HG03575 (cell line): ENCODE results near the gene MPRIP.

Experiments used
- ATAC-seq: cut with Tn5 transposase; IDR thresholded peaks from one replicate; pipeline ENCODE4 v1.9.1; 2021; ENCODE audit not compliant: unreplicated experiment, insufficient number of reproducible peaks, low FRiP score; ENCODE audit errors: extremely low read depth

Gene MPRIP

GRCh38 chr17:17115620-17116019 lies 73.4 kb downstream of the MPRIP start:
- ATAC-seq: no peak

- no peak for ATAC-seq
These were observed 74.1 kb downstream of the MPRIP start for GRCh38 chr17:17116406-17116805.

DNA sequence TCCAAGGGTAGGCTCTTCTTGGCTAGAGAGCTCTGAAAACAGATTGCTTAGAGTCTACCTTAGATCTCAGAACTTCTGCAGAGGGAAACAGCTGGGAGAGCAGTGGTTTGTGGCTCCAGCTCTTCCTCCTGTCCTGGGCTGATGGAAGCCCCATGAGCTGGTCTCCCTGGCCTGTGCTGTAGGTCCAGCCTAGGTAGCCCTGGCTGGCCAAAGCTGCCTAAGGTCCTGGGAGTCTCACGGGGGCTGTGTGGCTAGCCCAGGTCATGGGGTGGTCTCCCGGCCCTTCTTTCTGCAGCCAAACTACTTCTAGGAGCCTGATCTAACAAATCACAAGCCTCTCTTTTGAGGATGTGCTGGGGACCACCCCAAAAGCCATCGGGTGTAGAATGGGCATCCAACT lies 75.7 kb downstream of the MPRIP start:
- no peak for ATAC-seq

DNA sequence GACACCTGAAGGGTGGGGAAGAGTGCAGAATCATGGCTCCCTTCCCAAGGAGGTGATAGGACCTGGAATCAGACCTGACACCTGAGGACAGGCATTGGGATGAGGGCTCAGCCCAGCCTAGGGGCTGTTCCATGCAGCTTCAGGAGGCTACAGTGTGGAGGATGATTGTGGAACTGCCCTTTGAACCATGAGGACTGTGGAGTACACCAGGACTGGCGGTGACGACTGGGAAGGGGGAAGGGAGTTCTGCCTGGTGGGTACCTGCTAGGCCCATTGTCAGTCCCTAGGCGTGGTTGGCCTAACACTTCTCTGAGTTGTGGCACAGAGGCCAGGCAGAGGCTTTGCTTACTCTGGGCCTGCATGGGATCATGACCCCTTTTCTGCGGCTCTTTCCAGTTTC lies 76.1 kb downstream of the MPRIP start:
- no peak for ATAC-seq

DNA sequence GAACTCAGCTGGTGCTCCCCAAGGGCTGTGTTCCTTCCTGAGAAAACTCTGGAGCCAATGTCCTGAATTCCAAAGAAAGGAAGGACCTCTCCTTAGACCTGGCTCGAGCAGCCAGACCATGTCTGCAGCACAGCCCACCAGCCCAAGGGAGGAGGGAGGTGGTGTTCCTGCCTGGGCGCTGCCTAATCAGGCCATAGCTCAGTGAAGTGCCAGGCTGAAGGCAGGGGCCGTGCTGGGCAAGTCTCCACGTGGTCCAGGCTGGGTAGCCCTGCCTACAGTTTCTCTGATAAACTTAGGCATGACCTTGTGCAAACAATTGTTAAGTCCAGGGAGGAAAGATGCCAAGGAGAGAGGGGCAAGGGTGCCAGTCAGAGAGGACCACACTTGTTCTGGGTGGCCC lies 76.8 kb downstream of the MPRIP start:
- no peak for ATAC-seq

DNA sequence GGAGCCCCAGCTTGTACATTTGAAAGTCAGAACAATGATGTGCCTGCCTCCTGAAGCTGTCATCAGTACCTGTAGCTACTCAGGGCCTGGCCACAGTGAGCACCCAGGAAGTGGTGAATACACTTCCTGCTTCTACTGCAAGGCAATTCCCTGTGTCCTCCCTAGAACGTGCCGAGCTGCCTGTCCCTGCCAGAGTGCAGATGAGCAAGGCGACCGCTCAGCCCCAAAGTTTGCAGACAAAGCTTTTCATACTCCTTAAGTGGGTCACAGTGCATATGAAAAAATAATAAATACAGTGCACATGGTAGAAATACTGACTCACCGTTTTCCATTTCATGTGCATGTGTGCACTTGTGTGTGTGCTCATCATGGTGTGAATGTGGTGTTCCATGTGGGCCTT lies 77.3 kb downstream of the MPRIP start:
- no peak for ATAC-seq

DNA sequence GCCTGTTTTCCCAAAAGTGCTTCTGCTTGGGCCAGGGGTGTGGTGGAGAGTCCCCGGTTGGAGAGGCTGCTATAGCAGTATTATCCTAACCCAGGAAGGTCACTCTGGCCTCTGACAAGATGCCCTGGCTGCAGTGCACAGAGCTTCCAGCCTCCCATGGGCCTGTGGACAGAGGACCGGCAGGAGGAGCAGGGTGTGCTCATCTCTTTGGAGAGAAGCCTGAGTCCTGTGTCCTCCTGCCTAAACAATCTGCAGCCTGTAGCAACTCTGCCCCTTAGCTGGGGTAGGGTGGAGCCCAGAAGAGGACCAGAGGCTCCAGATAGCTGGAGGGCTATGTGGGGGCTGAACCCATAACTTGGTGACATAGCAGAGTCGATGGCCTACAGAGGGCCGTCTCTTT lies 78.0 kb downstream of the MPRIP start:
- ATAC-seq: no peak

GRCh38 chr17:17120701-17121100 lies 78.4 kb downstream of the MPRIP start:
- ATAC-seq: no peak

DNA sequence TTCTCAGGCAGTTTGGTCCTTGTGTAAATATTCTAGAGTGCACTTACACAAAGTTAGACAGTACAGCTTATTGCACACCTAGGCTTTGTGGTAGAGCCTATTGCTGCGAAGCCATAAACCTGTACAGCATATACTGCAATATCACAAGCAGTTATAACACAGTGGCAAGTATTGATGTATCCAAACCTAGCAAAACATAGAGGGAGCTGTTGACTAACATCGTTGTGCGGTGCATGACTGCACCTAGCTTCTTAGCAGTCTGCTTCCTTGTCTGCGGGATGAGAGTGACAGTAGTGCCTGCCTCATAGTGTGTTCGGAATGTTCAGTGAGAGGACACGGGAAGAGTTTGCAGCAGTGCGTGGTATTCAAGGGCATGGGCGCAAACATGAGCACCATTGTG lies 78.9 kb downstream of the MPRIP start:
- ATAC-seq: no peak

DNA sequence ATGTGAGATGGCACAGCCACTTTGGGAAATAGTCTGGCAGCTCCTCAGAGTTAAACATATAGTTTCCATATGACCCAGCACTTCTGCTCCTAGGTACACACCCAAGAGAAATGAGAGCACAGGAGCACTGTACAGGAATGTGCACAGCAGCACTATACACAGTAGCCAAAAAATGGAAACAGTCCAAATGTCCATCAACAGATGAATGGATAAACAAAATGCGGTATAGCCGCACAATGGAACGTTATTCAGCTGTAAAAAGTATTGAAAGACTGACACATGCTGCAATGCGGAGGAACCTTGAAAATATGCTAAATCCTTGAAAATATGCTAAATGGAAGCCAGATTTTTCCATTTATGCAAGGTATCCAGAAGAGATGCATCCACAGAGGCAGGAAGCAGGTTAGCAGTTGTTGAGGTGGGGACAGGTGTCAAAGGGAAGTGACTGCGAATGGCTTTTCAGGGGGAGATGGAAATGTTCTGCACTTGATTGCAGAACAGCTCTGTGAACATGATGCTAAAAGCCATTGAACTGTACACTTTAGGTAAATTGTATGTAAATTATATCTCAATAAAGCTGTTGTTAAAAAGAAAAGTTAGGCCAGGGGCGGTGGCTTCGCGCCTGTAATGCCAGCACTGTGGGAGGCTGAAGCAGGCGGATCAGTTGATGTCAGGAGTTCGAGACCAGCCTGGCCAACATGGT lies 80.7 kb downstream of the MPRIP start:
- no peak for ATAC-seq

DNA sequence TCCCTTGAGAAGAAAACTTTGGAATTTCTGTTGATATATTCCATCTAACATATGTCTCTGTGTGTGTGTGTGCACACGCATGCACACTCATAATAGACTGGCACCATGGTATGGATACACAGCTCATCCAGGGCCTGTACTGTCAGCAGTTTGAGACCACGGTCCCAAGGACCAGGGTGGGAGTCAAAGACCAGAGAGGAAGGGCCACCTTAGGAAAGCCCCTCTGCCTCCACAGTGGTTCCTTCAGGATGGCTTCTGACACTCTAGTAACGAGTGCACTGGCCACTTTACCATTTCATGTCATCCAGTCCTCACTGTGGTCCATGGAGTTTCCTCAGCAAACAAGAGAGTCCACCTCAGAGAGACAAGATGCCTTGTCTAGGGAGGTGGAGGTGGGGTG lies 82.1 kb downstream of the MPRIP start:
- no peak for ATAC-seq

DNA sequence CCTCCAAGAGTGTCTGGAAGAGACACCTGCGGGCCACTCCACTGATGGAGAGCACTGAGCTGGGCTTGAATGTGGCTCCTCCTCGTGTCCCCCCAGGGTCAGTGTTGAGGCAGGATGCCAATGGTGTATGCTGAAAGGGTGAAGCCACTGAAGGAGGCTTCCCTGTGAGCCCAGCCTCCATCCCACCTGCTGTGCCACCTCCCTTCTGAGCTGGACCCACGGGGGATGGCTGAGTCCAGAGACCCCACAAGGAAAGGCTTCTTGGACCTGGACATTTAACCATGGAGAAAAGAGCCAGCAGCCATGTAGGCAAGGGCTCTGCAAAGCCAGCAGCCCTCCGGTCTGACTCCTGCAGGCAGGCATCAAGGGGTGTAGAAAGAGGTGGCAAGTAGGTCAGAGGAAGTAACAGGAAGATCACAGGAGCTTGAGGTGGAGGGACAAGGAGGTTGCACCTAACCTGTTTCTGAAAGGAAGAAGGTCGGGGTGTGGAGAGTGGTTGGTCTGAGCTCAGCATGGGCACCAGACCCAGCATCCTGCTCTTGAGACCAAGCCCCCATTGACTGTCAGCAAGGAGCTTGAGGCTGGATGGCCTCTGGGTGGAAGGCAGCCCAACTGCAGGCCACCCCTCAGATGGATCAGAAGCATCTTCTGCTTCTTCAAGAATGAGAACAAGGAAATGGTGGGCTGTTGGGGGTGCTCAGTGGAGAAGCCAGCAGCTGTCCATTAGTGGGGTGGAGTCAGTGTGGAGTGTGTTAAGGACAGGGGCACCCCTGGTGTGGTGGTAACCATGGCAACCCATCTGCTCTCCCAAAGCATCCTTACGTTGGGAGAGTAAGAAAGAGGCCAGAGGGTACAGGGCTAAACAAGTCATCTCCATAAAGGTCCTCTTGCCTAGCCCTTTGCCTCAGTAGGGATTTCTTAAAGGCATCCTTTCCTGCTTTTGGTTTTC lies 83.2 kb downstream of the MPRIP start:
- ATAC-seq: no peak

DNA sequence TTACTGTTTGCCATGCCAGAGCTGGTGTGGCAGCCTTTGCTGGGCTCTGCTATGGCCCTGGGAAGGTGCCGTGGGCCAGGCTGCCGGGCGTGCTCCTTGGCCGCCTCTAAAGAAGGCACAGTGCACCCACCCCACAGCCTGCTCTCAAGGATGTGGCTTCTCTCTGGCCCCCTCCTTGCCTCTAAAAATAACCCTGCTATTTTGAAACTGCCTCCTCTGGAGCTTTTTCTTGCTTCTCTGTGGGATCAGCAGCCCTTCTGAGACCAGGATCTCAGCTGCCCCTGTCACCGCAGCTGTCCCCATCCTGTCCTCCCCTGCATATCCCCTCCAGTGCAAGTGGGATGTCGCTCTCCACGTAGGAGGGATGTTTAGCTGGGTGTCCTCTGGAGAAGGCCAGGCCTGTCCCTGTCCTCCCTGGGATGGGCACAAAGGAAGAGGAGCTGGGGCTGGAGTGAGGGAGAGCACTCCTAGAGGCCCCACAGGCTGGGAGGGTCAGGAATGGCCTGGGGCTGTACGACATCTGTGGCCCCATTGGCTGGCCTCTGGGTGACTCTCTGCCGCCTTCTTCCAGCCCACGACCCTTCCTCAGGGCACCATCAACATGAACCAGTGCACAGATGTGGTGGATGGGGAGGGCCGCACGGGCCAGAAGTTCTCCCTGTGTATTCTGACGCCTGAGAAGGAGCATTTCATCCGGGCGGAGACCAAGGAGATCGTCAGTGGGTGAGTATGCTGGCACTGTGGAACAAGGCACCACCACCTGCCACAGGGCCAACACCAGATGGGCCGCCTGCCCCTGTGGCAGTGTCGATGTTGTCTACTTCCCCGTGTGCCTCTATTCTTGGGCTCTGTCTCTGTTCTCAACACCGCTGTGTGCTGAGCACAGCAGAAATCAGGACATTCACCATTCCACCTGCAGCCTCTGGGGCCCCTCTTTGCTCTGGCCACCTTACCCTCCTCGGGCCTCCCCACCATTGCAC lies 84.2 kb downstream of the MPRIP start:
- no peak for ATAC-seq

DNA sequence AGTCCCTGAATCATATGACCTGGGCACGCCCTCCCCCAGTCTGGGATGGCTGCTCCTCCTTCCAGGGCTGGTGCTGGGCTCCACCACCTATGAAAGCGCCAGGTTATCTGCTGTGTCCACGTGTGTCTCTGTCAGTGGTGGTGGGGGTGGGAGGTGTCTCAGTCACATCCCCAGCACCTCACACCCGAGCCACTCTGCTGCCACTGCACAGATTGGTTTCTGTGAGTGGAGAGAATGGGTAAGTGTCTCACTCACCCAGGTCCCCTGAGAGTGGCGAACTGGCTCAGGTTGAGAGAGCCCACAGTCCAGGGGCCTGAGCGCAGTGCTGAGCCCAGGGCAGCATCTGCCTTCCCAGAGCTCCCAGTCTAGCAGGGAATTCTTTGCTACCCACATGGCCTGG lies 84.9 kb downstream of the MPRIP start:
- no peak for ATAC-seq

- ATAC-seq: no peak
These were observed 85.6 kb downstream of the MPRIP start for GRCh38 chr17:17127730-17128291.

DNA sequence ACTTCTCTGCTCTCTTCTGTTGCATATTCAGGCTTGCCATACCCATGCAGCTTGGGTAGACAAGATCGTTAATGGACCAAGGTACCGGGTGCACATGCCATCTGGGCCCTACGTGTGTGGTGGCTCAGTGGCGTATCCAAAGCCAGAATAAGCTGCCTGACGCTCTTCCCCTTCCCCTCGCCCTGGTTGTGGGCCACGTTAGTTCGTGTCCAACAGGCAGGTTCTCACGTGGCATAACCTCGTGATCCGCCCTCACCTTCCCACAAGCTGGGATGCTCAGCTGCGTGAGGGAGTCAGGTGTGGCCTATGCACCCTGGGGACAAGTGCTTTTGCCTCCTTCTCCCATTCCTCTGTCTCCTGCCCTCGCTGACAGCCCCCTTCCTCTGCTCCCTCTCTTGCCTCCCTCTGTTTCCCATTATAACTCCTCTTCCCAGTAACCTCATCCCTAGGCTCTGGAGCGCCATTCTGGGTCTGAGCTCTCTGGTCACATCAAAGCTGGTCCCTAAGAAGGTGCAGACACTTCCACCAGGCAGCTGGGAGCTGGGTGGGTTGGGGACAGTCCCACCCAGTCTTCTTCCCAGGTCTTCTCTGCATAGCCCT lies 86.3 kb downstream of the MPRIP start:
- no peak for ATAC-seq

- ATAC-seq: no peak
These were observed 87.2 kb downstream of the MPRIP start for GRCh38 chr17:17129466-17129865.

DNA sequence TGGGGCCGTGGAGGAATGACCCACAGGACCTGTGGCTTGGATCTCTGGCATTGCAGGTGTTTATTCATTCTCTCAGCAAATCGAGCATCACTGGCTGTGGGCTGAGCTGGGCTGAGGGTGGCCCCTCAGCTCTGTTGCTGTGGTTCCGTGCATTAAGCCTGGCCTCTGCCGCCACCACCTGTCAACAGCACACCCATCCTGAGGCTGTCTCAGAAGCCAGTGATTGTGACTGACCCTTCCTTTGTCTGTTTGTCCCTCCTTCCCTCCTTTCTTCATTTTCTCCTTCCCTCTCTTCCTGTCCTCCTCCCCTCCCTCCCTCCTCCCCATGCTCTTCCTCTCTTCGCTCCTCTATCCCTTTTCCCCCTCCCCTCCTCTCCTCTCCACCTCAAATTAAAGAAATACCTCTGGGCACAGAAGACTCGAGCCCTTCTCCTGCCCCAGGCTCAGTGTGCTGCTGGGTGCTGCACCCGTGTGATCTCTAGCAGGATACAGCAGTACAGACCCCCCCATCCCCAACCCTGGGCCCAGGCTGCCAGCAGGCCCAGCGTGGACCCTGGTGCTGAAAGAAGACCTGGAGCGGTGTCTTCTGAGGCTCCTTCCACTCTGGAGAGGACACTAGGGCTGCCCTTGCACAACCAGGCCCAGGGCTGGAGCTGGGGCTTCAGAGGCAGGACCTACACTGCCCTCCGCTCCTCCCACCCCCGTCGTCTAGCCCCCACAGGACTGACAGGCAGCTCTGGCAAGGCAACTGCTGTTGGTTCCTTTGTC lies 88.0 kb downstream of the MPRIP start:
- no peak for ATAC-seq
